K562 (cell line): Measurements from ENCODE around the gene NAV2. TPM values are rescaled to one million over a fixed set of nuclear protein-coding genes. Genes with fewer than 3 reads are reported as not detected.

ENCODE experiments used
- ATAC-seq: fragments of 200-7000 bp; cut with Tn5 transposase; 3 replicates; pipeline ENCODE4 v1.9.1; 2020; ENCODE audit warnings: moderate library complexity
- BruUV-seq: library from RNA; stranded (reverse); fragments of 400-500 nt; replicated peaks from 2 replicates; lab custom pipeline; 2021; lab: Mats Ljungman, UMichigan
- CTCF ChIA-PET: fragments of 300-600 bp; formaldehyde crosslinking; extraction: SDS; loops from one replicate; lab custom pipeline; 2021; ENCODE audit warnings: low intra/inter-chr PET ratio; lab: Yijun Ruan, JAX
- POLR2A ChIA-PET: fragments of 300-600, 350-650 bp; sonication (Branson Sonifier 250); formaldehyde crosslinking; extraction: SDS; loops from one replicate; lab custom pipeline; 2021; ENCODE audit warnings: antibody characterized with exemption, inconsistent platforms; lab: Yijun Ruan, JAX
- DNase-seq, 4 experiments: peaks; one replicate each; pipeline versions ENCODE4 v3.0.0 to v3.0.0-alpha.2; 2011 to 2018; ENCODE audit warnings: low spot score in 3 of 4, mixed read lengths in 3 of 4; ENCODE audit errors: extremely low read depth in 1 of 4
- FAIRE-seq: peaks from 2 replicates; lab custom pipeline; 2011; peaks lifted over from hg19 to GRCh38; lab: Jason Lieb, UNC
- H2AFZ ChIP-seq: 2 replicates; pipeline ENCODE4 v1.6.0; 2011; ENCODE audit warnings: low read depth, low read length, control low read depth, inconsistent platforms
- H3K27ac ChIP-seq: fragments of 200-600 bp; 3 replicates; pipeline ENCODE4 v1.8.0; 2011; ENCODE audit warnings: low read depth, mild to moderate bottlenecking, control low read depth, inconsistent platforms, low read length, moderate library complexity, mixed read lengths; ENCODE audit errors: extremely low read depth
- H3K27me3 ChIP-seq, 2 experiments: fragments of 300-600 bp in 1 of 2; 2 replicates in 1 of 2; 3 replicates in 1 of 2; pipeline versions ENCODE4 v1.6.0 to v1.8.0; 2011; ENCODE audit warnings: inconsistent platforms in 2 of 2, low read length in 2 of 2, mild to moderate bottlenecking in 1 of 2, mixed read lengths in 1 of 2, moderate library complexity in 1 of 2; ENCODE audit not compliant: control insufficient read depth in 2 of 2, insufficient read depth in 2 of 2
- H3K36me3 ChIP-seq: fragments of 300-600 bp; 3 replicates; pipeline ENCODE4 v1.8.0; 2011; ENCODE audit warnings: mild to moderate bottlenecking, low read length, inconsistent platforms; ENCODE audit not compliant: control insufficient read depth, insufficient read depth
- H3K4me1 ChIP-seq, 2 experiments: fragments of 200-600 bp in 1 of 2; replicated peaks in 1 of 2; 2 replicates in 1 of 2; 3 replicates in 1 of 2; pipeline versions ENCODE4 v1.5.1 to v1.8.0; 2011; ENCODE audit warnings: inconsistent platforms in 2 of 2, low read length in 2 of 2, mild to moderate bottlenecking in 1 of 2, mixed read lengths in 1 of 2, moderate library complexity in 1 of 2; ENCODE audit not compliant: control insufficient read depth in 2 of 2, insufficient read depth in 2 of 2
- H3K4me2 ChIP-seq: 2 replicates; pipeline ENCODE4 v1.6.1; 2011; ENCODE audit warnings: low read length, control low read depth, inconsistent platforms, mixed read lengths; ENCODE audit not compliant: insufficient read depth
- H3K4me3 ChIP-seq: fragments of 200-600 bp; sonication (generic), shearing (Covaris generic); 2 replicates; pipeline ENCODE4 v1.5.1; 2016; ENCODE audit warnings: control low read depth, inconsistent platforms
- H3K79me2 ChIP-seq: fragments of 200-600 bp; 3 replicates; pipeline ENCODE4 v1.8.0; 2011; ENCODE audit warnings: low read length, inconsistent platforms; ENCODE audit not compliant: control insufficient read depth, insufficient read depth
- H3K9ac ChIP-seq, 2 experiments: 2 replicates each; pipeline versions ENCODE4 v1.6.0 to v1.6.1; 2011; ENCODE audit warnings: low read depth in 2 of 2, low read length in 2 of 2, control low read depth in 1 of 2, inconsistent platforms in 1 of 2, mild to moderate bottlenecking in 1 of 2, mixed read lengths in 1 of 2; ENCODE audit not compliant: insufficient read depth in 1 of 2
- H3K9me1 ChIP-seq: one replicate; pipeline ENCODE4 v1.6.0; 2011; ENCODE audit warnings: inconsistent platforms, mild to moderate bottlenecking, low read length, moderate library complexity; ENCODE audit not compliant: control insufficient read depth, insufficient read depth
- H3K9me3 ChIP-seq: replicated peaks from 2 replicates; pipeline ENCODE4 v1.5.1; 2011; ENCODE audit warnings: low read depth, low read length, inconsistent platforms; ENCODE audit not compliant: control insufficient read depth, insufficient read depth
- H4K20me1 ChIP-seq: replicated peaks from 2 replicates; pipeline ENCODE4 v1.6.1; 2011; ENCODE audit warnings: low read length, inconsistent platforms, mixed read lengths; ENCODE audit not compliant: control insufficient read depth, insufficient read depth
- FUS ChIP-seq: fragments of 200-400 bp; formaldehyde crosslinking; optimal IDR thresholded peaks from 2 replicates; pipeline ENCODE3; 2017; ENCODE audit warnings: low read depth, low read length
- RAD21 ChIP-seq, 2 experiments: fragments of 250-450 bp in 1 of 2; fragments of 450-650 bp in 1 of 2; sonication (Bioruptor Pico) in 1 of 2; formaldehyde crosslinking in 1 of 2; IDR thresholded peaks in 1 of 2; conservative IDR thresholded peaks in 1 of 2; 2 replicates each; pipeline versions ENCODE4 v1.4.0 to v1.8.0; 2020 to 2022; ENCODE audit warnings: mild to moderate bottlenecking in 2 of 2, moderate library complexity in 1 of 2
- RUNX1 ChIP-seq: sonication (generic); IDR thresholded peaks from 2 replicates; pipeline ENCODE4 v1.6.1; 2016; ENCODE audit warnings: antibody characterized with exemption, low read depth
- ZNF444 ChIP-seq: fragments of 250-450 bp; sonication (Bioruptor Pico); IDR thresholded peaks from 2 replicates; pipeline ENCODE4 v1.4.0; 2020; ENCODE audit warnings: mild to moderate bottlenecking, moderate library complexity
- ZNF583 ChIP-seq: fragments of 250-450 bp; sonication (Bioruptor Pico); IDR thresholded peaks from 2 replicates; pipeline ENCODE4 v1.4.0; 2020
- ZNF586 ChIP-seq: fragments of 450-650 bp; formaldehyde crosslinking; conservative IDR thresholded peaks from 2 replicates; pipeline ENCODE4 v1.4.0; 2020; ENCODE audit warnings: mild to moderate bottlenecking, moderate library complexity
- WGBS: fragments of 100-300 bp; shearing (Covaris generic); methylation state at CpG from one replicate; pipeline ENCODE4 v1.1.6; 2016; ENCODE audit warnings: low coverage, mixed read lengths; ENCODE audit not compliant: insufficient coverage; ENCODE audit errors: missing lambda C conversion rate; 5-methylcytosine and 5-hydroxymethylcytosine counted together
- in situ Hi-C: fragments of 300-500 bp; cut with MboI; formaldehyde crosslinking; loops from 4 replicates; pipeline ENCODE4 v1.15.0; 2018; ENCODE audit warnings: inconsistent platforms, mixed read lengths
- intact Hi-C: fragments of 100-400 bp; cut with micrococcal nuclease; formaldehyde crosslinking; loops from 2 replicates; pipeline ENCODE4 v1.14.2; 2022
- polyA plus RNA-seq, 8 experiments: library from polyadenylated mRNA; depleted of rRNA in 4 of 8; stranded (reverse) in 5 of 8; unstranded in 3 of 8; fragments of >200 nt; fragmentation: Nextera tagmentation in 2 of 8; fragmentation: Illumina TruSeq in 1 of 8; extraction: Ambion mirVana in 2 of 8; extraction: Trizol in 1 of 8; gene quantifications; 2 replicates each; pipeline versions ENCODE4 v1.2.1 to v1.2.3, GENCODE V29; 2011 to 2014; ENCODE audit warnings: inconsistent platforms in 1 of 8, missing spikeins in 1 of 8
- total RNA-seq, 7 experiments: library from RNA; depleted of rRNA in 6 of 7; stranded (reverse); fragments of >200 nt in 6 of 7; fragmentation: Illumina TruSeq in 2 of 7; extraction: Trizol in 2 of 7; gene quantifications; 2 replicates each; pipeline versions ENCODE4 v1.2.1 to v1.2.3, GENCODE V29; 2011 to 2021; ENCODE audit warnings: low replicate concordance in 1 of 7
- TF ChIP-seq, protein P1 (sequence below): sonication (generic); formaldehyde crosslinking; IDR thresholded peaks from 2 replicates; pipeline ENCODE4 v1.8.0; 2022; ENCODE audit warnings: mild to moderate bottlenecking, missing genetic modification reagents, borderline replicate concordance
- TF ChIP-seq, protein P2 (sequence below), 2 experiments: fragments of 450-650 bp; formaldehyde crosslinking in 1 of 2; IDR thresholded peaks; 2 replicates each; pipeline versions ENCODE4 v1.4.0 to v1.6.1; 2014 to 2020; ENCODE audit warnings: mild to moderate bottlenecking in 2 of 2, borderline replicate concordance in 1 of 2, low read depth in 1 of 2

NAV2 gene
- total and polyA plus RNA-seq, 9 of the 15 experiments (the other 6 are each of a cell fraction or from before 2014, with no cell fraction given), result 0.03 to 0.35 (median 0.05) TPM

DNA sequence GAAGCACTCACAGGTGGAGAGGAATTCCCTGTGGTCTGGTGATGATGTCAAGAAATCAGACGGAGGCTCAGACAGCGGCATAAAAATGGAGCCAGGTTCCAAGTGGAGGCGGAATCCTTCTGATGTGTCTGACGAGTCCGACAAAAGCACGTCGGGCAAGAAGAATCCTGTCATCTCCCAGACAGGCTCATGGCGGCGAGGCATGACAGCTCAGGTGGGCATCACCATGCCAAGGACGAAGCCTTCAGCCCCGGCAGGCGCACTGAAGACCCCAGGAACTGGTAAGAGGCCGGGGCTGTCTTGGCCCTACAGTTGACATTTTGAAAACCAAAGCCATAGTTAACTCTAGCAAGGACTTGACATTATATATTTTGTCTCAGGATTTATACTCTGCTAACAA is 331.4 kb downstream of the NAV2 start (continued):
- TF ChIP-seq, protein P1, sequence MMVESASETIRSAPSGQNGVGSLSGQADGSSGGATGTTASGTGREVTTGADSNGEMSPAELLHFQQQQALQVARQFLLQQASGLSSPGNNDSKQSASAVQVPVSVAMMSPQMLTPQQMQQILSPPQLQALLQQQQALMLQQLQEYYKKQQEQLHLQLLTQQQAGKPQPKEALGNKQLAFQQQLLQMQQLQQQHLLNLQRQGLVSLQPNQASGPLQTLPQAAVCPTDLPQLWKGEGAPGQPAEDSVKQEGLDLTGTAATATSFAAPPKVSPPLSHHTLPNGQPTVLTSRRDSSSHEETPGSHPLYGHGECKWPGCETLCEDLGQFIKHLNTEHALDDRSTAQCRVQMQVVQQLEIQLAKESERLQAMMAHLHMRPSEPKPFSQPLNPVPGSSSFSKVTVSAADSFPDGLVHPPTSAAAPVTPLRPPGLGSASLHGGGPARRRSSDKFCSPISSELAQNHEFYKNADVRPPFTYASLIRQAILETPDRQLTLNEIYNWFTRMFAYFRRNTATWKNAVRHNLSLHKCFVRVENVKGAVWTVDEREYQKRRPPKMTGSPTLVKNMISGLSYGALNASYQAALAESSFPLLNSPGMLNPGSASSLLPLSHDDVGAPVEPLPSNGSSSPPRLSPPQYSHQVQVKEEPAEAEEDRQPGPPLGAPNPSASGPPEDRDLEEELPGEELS (CRISPR knock-in tag), result no peak
- TF ChIP-seq ZNF586 (CRISPR knock-in tag) (no peak), ZNF444 (CRISPR knock-in tag) (no peak), ZNF583 (CRISPR knock-in tag) (no peak), RUNX1 (no peak), FUS (no peak)

DNA sequence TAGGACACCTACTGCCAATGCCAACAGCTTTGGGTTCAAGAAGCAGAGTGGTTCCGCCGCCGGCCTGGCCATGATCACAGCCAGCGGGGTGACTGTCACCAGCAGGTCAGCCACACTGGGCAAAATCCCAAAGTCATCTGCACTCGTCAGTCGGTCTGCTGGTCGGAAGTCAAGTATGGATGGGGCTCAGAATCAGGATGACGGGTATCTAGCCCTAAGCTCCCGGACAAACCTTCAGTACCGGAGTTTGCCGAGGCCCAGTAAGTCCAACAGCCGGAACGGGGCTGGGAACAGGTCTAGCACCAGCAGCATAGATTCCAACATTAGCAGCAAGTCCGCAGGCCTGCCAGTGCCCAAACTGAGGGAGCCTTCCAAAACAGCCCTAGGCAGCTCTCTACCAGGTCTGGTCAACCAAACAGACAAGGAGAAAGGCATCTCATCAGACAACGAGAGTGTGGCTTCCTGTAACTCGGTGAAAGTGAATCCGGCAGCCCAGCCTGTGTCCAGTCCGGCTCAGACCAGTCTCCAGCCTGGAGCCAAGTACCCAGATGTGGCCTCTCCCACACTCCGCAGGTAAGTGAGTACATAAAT is 332.6 kb downstream of the NAV2 start:
- Histone ChIP-seq H3K27me3 (peaks cover 15 to 24% of the 10 kb centered on the region in 2 experiments; a peak in 4 of 5 replicates), H3K27ac (no peak overlapping the region), H3K36me3 (no peaks in the 10 kb centered on the region), H3K4me1 (peaks cover 0 to 9% of the 10 kb centered on the region in 2 experiments; a peak in 3 of 5 replicates), H3K9ac (no peak overlapping the region), H4K20me1 (no peaks in the 10 kb centered on the region), H3K79me2 (no peaks in the 10 kb centered on the region), H3K4me2 (no peak overlapping the region), H3K4me3 (no peak overlapping the region), H2AFZ (no peak overlapping the region), H3K9me1 (no peaks in the 10 kb centered on the region), H3K9me3 (no peaks in the 10 kb centered on the region)
- ATAC-seq (peak; percentile 45), FAIRE-seq (no peak), DNase-seq (no peak)
- ChIA-PET CTCF (no interaction called here), POLR2A (interaction anchor here (1.4 kb wide), 1 partner anchor 50 kb away, joined by 4 read pairs; no protein-coding TSS in a partner anchor)
- no TSS peak for BruUV-seq
- TF ChIP-seq RAD21 (CRISPR knock-in tag; conservative IDR thresholded peaks at IDR 0.05 in 1 of 2, IDR thresholded peaks at IDR 0.05 in 1 of 2), result no peak
- TF ChIP-seq, protein P2, sequence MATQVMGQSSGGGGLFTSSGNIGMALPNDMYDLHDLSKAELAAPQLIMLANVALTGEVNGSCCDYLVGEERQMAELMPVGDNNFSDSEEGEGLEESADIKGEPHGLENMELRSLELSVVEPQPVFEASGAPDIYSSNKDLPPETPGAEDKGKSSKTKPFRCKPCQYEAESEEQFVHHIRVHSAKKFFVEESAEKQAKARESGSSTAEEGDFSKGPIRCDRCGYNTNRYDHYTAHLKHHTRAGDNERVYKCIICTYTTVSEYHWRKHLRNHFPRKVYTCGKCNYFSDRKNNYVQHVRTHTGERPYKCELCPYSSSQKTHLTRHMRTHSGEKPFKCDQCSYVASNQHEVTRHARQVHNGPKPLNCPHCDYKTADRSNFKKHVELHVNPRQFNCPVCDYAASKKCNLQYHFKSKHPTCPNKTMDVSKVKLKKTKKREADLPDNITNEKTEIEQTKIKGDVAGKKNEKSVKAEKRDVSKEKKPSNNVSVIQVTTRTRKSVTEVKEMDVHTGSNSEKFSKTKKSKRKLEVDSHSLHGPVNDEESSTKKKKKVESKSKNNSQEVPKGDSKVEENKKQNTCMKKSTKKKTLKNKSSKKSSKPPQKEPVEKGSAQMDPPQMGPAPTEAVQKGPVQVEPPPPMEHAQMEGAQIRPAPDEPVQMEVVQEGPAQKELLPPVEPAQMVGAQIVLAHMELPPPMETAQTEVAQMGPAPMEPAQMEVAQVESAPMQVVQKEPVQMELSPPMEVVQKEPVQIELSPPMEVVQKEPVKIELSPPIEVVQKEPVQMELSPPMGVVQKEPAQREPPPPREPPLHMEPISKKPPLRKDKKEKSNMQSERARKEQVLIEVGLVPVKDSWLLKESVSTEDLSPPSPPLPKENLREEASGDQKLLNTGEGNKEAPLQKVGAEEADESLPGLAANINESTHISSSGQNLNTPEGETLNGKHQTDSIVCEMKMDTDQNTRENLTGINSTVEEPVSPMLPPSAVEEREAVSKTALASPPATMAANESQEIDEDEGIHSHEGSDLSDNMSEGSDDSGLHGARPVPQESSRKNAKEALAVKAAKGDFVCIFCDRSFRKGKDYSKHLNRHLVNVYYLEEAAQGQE (IDR thresholded peaks at IDR 0.05; ENCODE audit: borderline replicate concordance), result peak; percentile 54
- TF ChIP-seq, protein P2 (CRISPR knock-in tag; IDR thresholded peaks at IDR 0.05; ENCODE audit: low read depth), result no peak
- WGBS, result 48% methylated on average over 19 of the region's 19 CpGs
- intact Hi-C loops (no loop called here), in situ Hi-C loops (no loop called here)
